ENCODE results near the gene MYLK.

MYLK gene

DNA sequence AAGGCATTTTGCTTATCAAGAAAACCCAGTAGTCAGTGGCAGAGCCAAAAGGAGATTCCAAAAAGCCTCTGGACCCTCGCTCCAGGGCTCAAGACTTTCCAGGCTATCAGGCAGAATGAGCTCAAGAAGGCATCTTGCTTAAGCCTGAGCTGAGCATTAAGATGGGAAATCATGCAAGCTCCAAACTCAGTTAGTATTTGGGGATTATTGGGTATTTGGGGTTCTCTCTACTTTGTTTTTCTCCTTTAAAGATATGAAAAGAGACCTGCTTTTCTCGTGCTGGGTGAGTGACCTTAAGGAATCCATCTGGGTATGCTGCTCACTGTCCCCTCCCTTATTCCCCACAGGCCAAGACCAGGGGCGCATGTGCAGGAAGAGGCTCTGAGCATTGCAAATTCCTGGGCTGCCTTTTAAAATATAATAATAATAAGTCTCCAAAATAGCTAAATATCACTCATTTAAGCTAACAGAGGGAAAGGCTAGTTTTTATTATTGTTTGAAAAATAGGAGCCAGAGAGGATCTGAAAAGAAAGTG lies 223.9 kb downstream of the MYLK start:
- DNase-seq = no peak

DNA sequence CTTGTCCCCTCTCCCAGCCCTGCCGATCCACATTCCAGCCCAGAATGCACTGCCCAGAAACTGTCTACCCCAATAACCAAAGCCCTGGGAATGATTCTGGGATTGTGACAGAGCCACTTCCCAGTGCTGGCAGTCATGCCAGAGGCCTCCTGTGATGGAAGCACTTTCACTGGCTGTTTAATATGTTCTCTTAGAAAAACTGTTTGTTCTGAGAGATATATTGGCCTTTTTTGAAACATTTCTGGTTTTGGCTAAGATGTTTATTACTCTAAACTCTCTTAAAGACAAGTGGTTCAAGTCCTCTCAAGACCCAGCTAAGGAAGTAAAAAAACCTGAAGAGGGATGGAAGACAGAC lies 225.3 kb downstream of the MYLK start:
- DNase-seq = no peak

- DNase-seq = no peak
These were observed 225.8 kb downstream of the MYLK start for GRCh38 chr3:123658118-123658851.

DNA sequence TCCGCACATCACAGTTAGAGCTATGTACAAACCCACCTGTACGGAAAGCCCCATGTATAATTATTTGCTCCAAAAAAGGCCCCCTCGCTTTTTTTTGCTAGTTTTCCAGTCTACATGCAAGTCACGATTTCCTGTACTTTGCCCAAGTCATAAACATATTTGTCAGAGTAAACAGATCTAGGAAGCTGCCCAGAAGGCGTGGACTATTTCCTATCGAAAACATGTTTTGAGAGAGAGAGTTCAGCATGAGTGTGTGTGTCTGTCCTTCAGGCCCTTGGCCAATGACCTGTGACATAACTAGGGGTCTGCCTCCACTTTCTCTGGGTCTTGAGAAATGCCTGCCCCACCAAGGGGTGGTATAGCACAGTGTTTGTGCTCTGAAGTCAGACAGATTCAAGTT lies 226.6 kb downstream of the MYLK start:
- DNase-seq = no peak

DNA sequence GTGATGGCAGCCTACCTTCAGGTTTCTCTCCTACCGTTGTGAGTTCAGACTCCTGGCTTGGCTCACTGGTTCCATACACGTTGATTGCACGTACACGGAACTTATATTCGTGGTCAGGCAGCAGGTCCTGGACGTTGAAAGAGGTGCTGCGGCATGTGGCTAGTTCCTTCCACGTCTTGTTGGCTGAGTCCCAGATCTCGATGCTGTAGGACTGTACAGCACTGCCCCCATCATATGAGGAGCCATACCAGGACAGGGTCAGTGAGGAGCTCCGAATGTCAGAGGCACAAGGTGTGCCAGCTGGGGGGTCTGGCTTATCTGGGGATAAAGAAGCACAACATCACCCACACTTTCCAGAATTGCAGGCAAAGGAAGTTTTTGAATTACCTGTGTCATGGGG lies 227.0 kb downstream of the MYLK start:
- no peak for DNase-seq

DNA sequence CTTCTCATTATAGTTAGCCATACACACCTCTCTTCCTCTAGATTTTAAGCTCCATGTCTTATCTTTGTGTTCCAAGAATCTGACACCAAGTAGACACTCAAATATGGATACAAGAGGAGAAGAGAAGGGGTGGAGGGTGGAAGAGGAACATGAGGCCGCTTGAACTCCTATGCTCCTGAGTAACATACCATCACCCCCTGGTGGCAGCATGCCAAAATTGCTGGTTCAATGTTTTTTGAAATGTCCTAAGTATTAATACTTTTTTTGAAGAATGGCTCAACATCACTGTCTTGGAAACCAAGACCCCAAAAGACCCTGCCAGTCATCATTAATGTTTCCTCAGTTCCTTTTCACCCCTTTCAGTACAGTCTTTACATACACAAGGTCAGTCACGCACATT lies 227.4 kb downstream of the MYLK start:
- no peak for DNase-seq

DNA sequence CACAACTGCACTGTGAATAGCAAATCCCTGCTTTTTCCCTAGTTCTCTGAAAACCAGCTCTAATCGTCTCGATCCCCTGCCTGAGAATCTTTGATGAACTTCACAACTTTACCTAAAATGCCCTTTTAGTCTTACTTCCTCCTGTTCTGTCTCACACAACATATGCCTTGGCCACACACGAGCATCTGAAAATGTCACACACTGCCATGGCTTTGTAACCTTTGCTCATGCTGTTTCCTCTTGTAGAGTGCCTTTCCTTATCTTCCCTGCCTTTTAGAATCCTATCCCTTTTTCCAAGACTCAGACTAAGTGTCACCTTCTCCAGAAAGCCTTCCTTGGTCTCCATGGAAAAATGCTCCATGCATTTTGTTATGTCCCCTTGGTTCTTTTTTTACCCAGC lies 227.9 kb downstream of the MYLK start:
- DNase-seq = no peak

DNA sequence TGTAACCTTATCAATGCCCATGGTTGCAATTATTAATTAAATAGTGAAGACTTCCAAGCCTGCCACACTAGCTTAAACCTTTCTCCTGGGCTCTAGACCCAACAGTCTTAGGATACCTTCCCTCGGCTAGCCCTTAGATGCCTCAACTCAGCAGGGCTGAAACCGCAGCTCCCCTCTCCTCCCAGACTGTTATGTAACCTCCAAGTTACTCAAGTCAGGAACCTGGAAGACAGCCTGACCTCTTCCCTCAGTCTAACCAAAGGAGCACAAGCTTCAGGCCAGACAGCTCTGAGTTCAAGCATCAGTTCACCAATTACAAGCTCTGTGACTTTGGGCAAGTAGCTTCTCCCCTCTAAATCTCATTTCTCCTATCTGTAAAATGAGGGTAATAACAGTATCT lies 228.7 kb downstream of the MYLK start:
- DNase-seq = no peak

- peak in 1 of 2 experiments; percentile 35 for DNase-seq
These were observed 230.9 kb downstream of the MYLK start for GRCh38 chr3:123653221-123653682.

- DNase-seq = peak; percentile 49 to 62
These were observed 231.7 kb downstream of the MYLK start for GRCh38 chr3:123652342-123652984.

DNA sequence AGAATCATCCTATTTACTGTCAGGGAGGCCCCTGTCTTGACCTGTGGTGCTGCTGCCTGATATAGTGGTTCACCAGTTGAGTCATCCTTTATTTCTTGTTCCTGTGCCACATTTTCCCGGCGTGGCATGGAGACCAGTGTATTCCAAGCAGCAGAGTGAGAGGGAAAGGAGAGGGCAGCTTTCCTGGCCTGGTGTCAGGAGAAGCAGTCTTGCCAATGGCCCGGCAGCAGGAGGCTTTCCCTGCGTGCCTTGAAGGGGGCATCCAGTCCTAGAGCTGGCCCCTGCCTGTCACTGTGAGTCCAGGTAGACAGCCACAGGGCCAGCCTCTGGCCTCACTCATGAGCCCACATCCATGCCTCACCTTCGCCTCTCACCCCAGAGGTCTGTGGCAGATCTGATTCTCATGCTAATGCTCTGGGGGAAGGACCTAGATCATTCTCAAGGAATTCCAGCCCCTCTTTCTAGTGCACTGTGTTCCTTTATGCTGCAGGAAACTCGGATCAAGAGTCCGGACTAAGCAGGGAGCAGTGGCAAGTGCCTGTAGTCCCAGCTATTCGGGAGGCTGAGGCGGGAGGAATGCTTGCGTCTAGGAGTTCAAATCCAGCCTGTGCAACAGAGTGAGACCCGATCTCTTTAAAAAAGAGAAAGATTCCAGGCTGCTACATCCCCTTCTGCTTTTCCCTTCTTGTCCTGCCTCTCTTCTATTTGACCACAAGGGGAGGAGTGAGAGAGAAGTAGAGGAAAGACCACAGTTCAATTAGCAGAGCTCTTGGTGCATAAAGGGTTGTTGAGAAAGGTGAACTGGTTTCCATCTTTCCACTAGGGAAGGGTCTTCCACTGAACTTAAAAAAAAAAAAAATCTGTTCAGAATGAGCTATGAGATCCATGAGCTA lies 232.4 kb downstream of the MYLK start:
- DNase-seq = no peak

GRCh38 chr3:123650101-123650500 lies 234.0 kb downstream of the MYLK start:
- DNase-seq = no peak

GRCh38 chr3:123648696-123649405 lies 235.3 kb downstream of the MYLK start:
- no peak for DNase-seq

GRCh38 chr3:123644358-123644757 lies 239.8 kb downstream of the MYLK start:
- no peak for DNase-seq

DNA sequence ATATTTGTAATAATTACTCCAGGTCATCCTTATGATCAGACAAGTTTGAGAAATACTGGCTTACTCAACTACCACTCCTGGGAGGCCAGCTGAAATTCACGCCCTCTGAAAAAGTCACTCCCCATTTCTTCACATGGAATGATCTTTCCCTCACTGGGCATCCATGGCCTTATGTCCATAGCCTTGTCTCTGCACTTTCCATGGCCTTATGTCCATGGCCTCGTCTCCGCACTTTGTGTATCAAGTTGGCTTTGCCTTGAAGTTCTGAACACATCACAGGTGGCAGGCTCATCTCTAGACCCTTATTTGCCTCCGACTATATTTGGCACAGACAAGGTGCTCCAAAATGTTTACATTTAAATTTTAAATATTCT lies 241.2 kb downstream of the MYLK start:
- DNase-seq = no peak

- peak; percentile 19 to 44 for DNase-seq
These were observed 241.8 kb downstream of the MYLK start for GRCh38 chr3:123642182-123642956.

- DNase-seq = no peak
These were observed 242.6 kb downstream of the MYLK start for GRCh38 chr3:123641505-123641904.

DNA sequence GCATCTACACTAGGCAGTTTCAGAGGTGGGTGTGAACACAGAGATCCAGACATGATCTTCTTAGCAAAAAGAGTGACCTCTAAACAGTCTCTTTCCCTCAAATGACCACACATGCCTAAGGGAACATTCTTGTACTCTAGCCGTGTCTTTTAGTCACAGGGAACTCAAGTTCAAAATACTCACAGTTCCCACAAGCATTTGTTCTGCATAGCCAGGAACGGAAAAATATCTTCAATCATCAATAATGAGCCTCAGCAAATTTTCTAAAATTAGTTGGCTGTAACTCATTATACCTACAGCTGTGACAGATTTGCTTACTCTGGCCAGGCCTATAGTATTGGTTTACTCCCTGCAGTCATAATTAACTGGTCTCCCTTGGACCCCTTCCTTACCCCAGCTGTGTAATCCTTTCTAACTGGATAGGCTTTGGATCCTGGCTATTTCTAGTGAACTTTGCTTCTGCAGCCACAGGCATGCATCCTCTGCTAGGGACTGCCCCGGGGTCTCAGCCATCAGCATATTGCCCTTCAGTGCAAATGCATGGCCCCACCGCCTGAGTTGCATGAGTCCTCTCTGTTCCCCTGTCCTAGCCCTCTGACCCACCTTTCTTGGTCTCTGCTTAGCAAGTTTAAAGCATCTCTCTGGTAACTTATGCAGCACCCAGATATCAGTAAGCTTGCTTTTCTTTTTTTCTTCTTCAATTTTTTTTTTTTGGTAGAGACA lies 243.2 kb downstream of the MYLK start:
- DNase-seq = no peak

GRCh38 chr3:123640311-123640710 lies 243.8 kb downstream of the MYLK start:
- no peak for DNase-seq

- no peak for DNase-seq
These were observed 245.0 kb downstream of the MYLK start for GRCh38 chr3:123638936-123639689.

DNA sequence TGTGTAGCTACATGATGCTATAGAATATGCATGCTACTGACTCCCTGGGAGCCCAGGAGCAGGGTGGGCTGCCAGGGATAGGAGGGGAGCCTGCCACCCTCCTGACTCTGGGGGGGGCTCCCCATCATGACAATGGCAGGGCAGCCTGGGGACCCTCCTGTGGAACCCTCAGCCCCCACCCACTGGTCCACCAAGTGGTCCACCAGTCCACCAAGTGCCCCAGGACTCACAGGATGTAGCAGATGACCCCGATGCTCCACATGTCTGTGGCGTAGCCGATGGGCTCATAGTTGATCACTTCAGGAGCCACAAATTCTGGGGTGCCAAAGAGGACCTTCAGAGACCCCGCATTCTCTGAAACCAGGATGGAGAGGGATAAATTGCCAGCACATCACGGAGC lies 246.3 kb downstream of the MYLK start:
- DNase-seq = no peak
